Breast epithelium (tissue), 3 donors: ENCODE results near the gene RPUSD3.

Source experiments
- POLR2A ChIP-seq: fragments of 450-650 bp; IDR thresholded peaks from one replicate; pipeline ENCODE4 v1.6.1; 2016; ENCODE audit warnings: antibody characterized with exemption, mild to moderate bottlenecking, moderate library complexity
- TF ChIP-seq, protein P1 (sequence below), 3 donors: fragments of 450-650 bp; IDR thresholded peaks; one replicate each; pipeline ENCODE4 v1.5.1; 2016 to 2017; ENCODE audit warnings: antibody characterized with exemption in 3 of 3, mild to moderate bottlenecking in 3 of 3, moderate library complexity in 3 of 3

DNA sequence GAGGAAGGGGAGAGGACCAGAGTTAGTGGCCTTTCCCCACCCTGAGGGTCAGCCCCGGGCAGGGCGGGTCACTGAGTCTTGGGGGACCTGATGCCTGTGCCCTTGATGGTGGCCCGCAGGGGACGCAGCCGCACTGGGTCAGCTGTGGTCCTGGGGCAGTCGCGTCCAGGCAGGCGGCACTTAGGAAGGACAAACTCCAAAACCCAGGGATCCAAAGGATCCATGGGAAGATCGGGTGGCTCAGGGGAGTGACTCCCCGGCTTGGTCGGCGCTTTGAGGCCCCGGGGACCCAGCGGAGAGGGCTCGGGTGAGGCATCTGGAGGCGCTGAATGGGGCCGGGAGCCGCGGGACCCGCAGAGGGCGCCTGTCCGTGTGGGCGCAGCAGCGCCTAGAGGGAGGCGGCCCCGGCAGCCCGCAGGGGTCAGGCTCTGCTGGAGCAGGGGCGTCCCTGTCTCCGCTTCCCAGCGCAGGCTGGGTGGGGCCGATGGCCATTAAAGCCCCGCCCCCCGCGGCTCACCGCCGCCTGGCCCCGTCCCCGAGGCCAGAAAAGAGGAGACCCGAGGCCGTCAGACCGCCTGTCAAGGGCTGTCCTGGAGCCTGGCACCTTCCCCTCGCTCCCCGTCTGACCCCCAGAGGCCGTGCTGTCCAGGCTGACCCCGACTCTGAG is 18.7 kb upstream of the RPUSD3 start:
- TF ChIP-seq POLR2A = no peak
- TF ChIP-seq, protein P1, sequence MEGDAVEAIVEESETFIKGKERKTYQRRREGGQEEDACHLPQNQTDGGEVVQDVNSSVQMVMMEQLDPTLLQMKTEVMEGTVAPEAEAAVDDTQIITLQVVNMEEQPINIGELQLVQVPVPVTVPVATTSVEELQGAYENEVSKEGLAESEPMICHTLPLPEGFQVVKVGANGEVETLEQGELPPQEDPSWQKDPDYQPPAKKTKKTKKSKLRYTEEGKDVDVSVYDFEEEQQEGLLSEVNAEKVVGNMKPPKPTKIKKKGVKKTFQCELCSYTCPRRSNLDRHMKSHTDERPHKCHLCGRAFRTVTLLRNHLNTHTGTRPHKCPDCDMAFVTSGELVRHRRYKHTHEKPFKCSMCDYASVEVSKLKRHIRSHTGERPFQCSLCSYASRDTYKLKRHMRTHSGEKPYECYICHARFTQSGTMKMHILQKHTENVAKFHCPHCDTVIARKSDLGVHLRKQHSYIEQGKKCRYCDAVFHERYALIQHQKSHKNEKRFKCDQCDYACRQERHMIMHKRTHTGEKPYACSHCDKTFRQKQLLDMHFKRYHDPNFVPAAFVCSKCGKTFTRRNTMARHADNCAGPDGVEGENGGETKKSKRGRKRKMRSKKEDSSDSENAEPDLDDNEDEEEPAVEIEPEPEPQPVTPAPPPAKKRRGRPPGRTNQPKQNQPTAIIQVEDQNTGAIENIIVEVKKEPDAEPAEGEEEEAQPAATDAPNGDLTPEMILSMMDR (IDR thresholded peaks at IDR 0.05) = no peak
